Naive thymus-derived CD4-positive, alpha-beta T cell (primary cell): ENCODE measurements around the gene PCNX2. TPM values are rescaled to one million over a fixed set of nuclear protein-coding genes. Genes with fewer than 3 reads are reported as not detected.

ENCODE experiments used
- ATAC-seq: fragments of 150-1000 bp; cut with Tn5 transposase; 2 replicates; pipeline ENCODE4 v1.10.0; 2021; ENCODE audit warnings: mild to moderate bottlenecking, moderate library complexity
- CTCF ChIA-PET: fragments of 350-600 bp; sonication (Branson Sonifier 250); formaldehyde crosslinking; loops from one replicate; lab custom pipeline; 2021; ENCODE audit warnings: antibody characterized with exemption; lab: Charles Lee
- POLR2A ChIA-PET: fragments of 350-600 bp; sonication (Branson Sonifier 250); formaldehyde crosslinking; loops from one replicate; lab custom pipeline; 2021; ENCODE audit warnings: antibody characterized with exemption, inconsistent platforms; lab: Charles Lee
- DNase-seq, 9 donors: peaks; one replicate each; pipeline versions ENCODE4 v3.0.0 to v3.0.0-alpha.2; 2020 to 2022; ENCODE audit warnings: mixed read lengths in 1 of 9
- H3K27ac ChIP-seq: one replicate; pipeline ENCODE4 v1.7.0; 2013; ENCODE audit warnings: mild to moderate bottlenecking, low read depth, low read length, moderate library complexity
- H3K27me3 ChIP-seq, 2 donors: one replicate each; pipeline ENCODE4 v1.7.0; 2013; ENCODE audit warnings: low read length in 2 of 2, mild to moderate bottlenecking in 2 of 2, moderate library complexity in 2 of 2; ENCODE audit not compliant: control insufficient read depth in 2 of 2, insufficient read depth in 2 of 2
- H3K36me3 ChIP-seq, 3 experiments: 1 replicate in 2 of 3; 2 replicates in 1 of 3; pipeline ENCODE4 v1.7.0; 2013; ENCODE audit warnings: low read length in 3 of 3, mild to moderate bottlenecking in 3 of 3, moderate library complexity in 1 of 3; ENCODE audit not compliant: insufficient read depth in 3 of 3, control insufficient read depth in 2 of 3
- H3K4me1 ChIP-seq, 2 donors: one replicate each; pipeline ENCODE4 v1.7.0; 2013; ENCODE audit warnings: low read length in 2 of 2, mild to moderate bottlenecking in 2 of 2, moderate library complexity in 1 of 2; ENCODE audit not compliant: control insufficient read depth in 2 of 2, insufficient read depth in 2 of 2
- H3K4me3 ChIP-seq: 2 replicates; pipeline ENCODE4 v1.7.0; 2013; ENCODE audit warnings: mild to moderate bottlenecking, low read length
- H3K9me3 ChIP-seq, 3 experiments: 1 replicate in 2 of 3; 2 replicates in 1 of 3; pipeline ENCODE4 v1.7.0; 2013; ENCODE audit warnings: low read length in 3 of 3; ENCODE audit not compliant: control insufficient read depth in 2 of 3
- H3K27ac Mint-ChIP-seq, 9 donors: one replicate each; pipeline ENCODE4 v1.8.0; 2020 to 2022; ENCODE audit warnings: mixed read lengths in 9 of 9, mild to moderate bottlenecking in 8 of 9, moderate library complexity in 5 of 9, inconsistent platforms in 2 of 9
- H3K27me3 Mint-ChIP-seq, 5 donors: one replicate each; pipeline ENCODE4 v1.8.0; 2021 to 2022; ENCODE audit warnings: mixed read lengths in 5 of 5, mild to moderate bottlenecking in 1 of 5
- H3K36me3 Mint-ChIP-seq, 5 donors: one replicate each; pipeline ENCODE4 v1.8.0; 2020 to 2022; ENCODE audit warnings: mixed read lengths in 5 of 5, mild to moderate bottlenecking in 3 of 5, inconsistent platforms in 1 of 5
- H3K4me1 Mint-ChIP-seq, 7 donors: one replicate each; pipeline ENCODE4 v1.8.0; 2020 to 2022; ENCODE audit warnings: mixed read lengths in 7 of 7, mild to moderate bottlenecking in 3 of 7, inconsistent platforms in 1 of 7
- H3K4me3 Mint-ChIP-seq, 10 donors: one replicate each; pipeline ENCODE4 v1.8.0; 2020 to 2022; ENCODE audit warnings: mild to moderate bottlenecking in 10 of 10, mixed read lengths in 10 of 10, moderate library complexity in 6 of 10, inconsistent platforms in 2 of 10
- H3K9me3 Mint-ChIP-seq, 11 donors: one replicate each; pipeline ENCODE4 v1.8.0; 2020 to 2022; ENCODE audit warnings: mixed read lengths in 11 of 11, mild to moderate bottlenecking in 4 of 11, inconsistent platforms in 1 of 11, moderate library complexity in 1 of 11
- intact Hi-C, 2 donors: fragments of 100-400 bp; cut with micrococcal nuclease; formaldehyde crosslinking; loops; one replicate each; pipeline ENCODE4 v1.15.1; 2023
- polyA plus RNA-seq, 2 donors: library from polyadenylated mRNA; unstranded; fragments of 300-500 nt; fragmentation: Illumina TruSeq; gene quantifications; one replicate each; pipeline ENCODE4 v1.2.3, GENCODE V29; 2021
- total RNA-seq, 6 experiments: library from RNA in 5 of 6; stranded (reverse) in 5 of 6; gene quantifications; 1 replicate in 5 of 6; 2 replicates in 1 of 6; pipeline ENCODE4 v1.2.3 and lab custom pipeline; 2021 to 2026

PCNX2 gene
- total and polyA plus RNA-seq, 7 experiments from 2014 or later: 4.1 to 61.8 (median 45.1) TPM

- H3K4me3 Mint-ChIP-seq: no peak overlapping the region
- no peak for ATAC-seq
- H3K27ac ChIP-seq: no peak overlapping the region
- H3K36me3 Mint-ChIP-seq: peaks cover 11 to 46% (median 29%) of the 10 kb centered on the region in 5 donors
- no peaks in the 10 kb centered on the region for H3K27me3 Mint-ChIP-seq
- H3K4me1 ChIP-seq: no peaks in the 10 kb centered on the region
- intact Hi-C loops: loop anchor here in 1 of 2 donors (10.0 kb wide), 1 partner anchor 1382 kb away; no protein-coding TSS in a partner anchor
- H3K27me3 ChIP-seq: no peaks in the 10 kb centered on the region
- H3K9me3 ChIP-seq: no peaks in the 10 kb centered on the region
- H3K9me3 Mint-ChIP-seq: no peaks in the 10 kb centered on the region
- peaks cover 0 to 20% (median 0%) of the 10 kb centered on the region in 3 experiments for H3K36me3 ChIP-seq
- no peak for DNase-seq
- no peak overlapping the region for H3K4me3 ChIP-seq
- ChIA-PET CTCF (no interaction called here), POLR2A (no interaction called here)
- H3K4me1 Mint-ChIP-seq: peaks cover 0 to 15% (median 0%) of the 10 kb centered on the region in 7 donors
- H3K27ac Mint-ChIP-seq: no peak overlapping the region
These were observed 48.6 kb downstream of the PCNX2 start for GRCh38 chr1:233246965-233247364.

DNA sequence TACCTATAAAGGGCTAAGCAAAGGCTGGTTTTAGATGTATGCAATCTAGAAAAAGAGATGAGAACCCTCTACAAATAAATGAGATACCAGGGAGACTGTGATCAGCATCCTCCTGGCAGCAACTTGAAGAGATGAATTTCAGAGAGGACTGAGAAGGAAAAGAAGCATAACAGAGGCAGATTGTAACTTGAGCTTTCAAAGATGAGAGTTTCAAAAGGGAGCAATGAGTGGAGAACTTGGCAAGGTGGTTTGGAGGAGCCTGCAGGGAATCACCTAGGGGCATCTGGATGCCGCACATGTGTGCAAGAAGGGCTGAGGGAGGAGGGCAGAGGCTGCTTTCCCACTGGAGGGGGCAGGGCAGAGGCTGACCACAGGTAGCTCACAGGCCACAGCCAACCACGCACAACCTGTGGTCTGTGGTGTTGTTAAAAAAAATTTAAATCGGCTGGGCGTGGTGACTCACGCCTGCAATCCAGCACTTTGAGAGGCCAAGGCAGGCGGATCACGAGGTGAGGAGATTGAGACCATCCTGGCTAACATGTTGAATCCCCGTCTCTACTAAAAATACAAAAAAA is 50.2 kb downstream of the PCNX2 start:
- CTCF ChIA-PET: no interaction called here
- intact Hi-C loops: loop anchor here in 1 of 2 donors (10.0 kb wide), 1 partner anchor 1380 kb away; no protein-coding TSS in a partner anchor

GRCh38 chr1:233244183-233244582 is 51.3 kb downstream of the PCNX2 start:
- Histone ChIP-seq H3K27ac (no peak overlapping the region), H3K4me3 (no peak overlapping the region), H3K4me1 (no peaks in the 10 kb centered on the region), H3K9me3 (no peaks in the 10 kb centered on the region), H3K27me3 (no peaks in the 10 kb centered on the region), H3K36me3 (peaks cover 0 to under 1% (median 0%) of the 10 kb centered on the region in 3 experiments)
- Mint-ChIP-seq H3K4me3 (no peak overlapping the region), H3K27me3 (no peaks in the 10 kb centered on the region), H3K4me1 (peaks cover 0 to 19% (median 0%) of the 10 kb centered on the region in 7 donors), H3K36me3 (peaks cover 4 to 28% (median 18%) of the 10 kb centered on the region in 5 donors), H3K9me3 (no peaks in the 10 kb centered on the region), H3K27ac (no peak overlapping the region)
- ChIA-PET POLR2A (no interaction called here), CTCF (no interaction called here)
- ATAC-seq (no peak), DNase-seq (no peak)
- intact Hi-C loops: loop anchor here (5.0 to 10.0 kb wide), 2 partner anchors 1377 to 1379 kb away; no protein-coding TSS in a partner anchor

More for the DNA sequence above, 50.2 kb downstream of the PCNX2 start:
- Mint-ChIP-seq H3K27ac (peak overlapping the region in 1 of 9 donors; percentile 38), H3K9me3 (no peaks in the 10 kb centered on the region), H3K27me3 (no peaks in the 10 kb centered on the region), H3K4me3 (no peak overlapping the region), H3K4me1 (peaks cover 0 to 19% (median 0%) of the 10 kb centered on the region in 7 donors), H3K36me3 (peaks cover 11 to 36% (median 25%) of the 10 kb centered on the region in 5 donors)
- Histone ChIP-seq H3K4me1 (no peaks in the 10 kb centered on the region), H3K27me3 (no peaks in the 10 kb centered on the region), H3K9me3 (no peaks in the 10 kb centered on the region), H3K4me3 (no peak overlapping the region), H3K36me3 (peaks cover 0 to 9% (median 0%) of the 10 kb centered on the region in 3 experiments), H3K27ac (no peak overlapping the region)
- DNase-seq (no peak), ATAC-seq (no peak)
- POLR2A ChIA-PET: no interaction called here

GRCh38 chr1:233242827-233243483 is 52.6 kb downstream of the PCNX2 start:
- CTCF ChIA-PET: no interaction called here
- H3K4me3 Mint-ChIP-seq: no peak overlapping the region
- no peak overlapping the region for H3K27ac Mint-ChIP-seq
- POLR2A ChIA-PET: no interaction called here
- H3K27me3 ChIP-seq: no peaks in the 10 kb centered on the region
- peaks cover 0 to 19% (median 0%) of the 10 kb centered on the region in 7 donors for H3K4me1 Mint-ChIP-seq
- no peaks in the 10 kb centered on the region for H3K4me1 ChIP-seq
- H3K4me3 ChIP-seq: no peak overlapping the region
- intact Hi-C loops: loop anchor here (5.0 to 10.0 kb wide), 2 partner anchors 1376 to 1378 kb away; no protein-coding TSS in a partner anchor
- no peak for DNase-seq
- H3K27ac ChIP-seq: no peak overlapping the region
- H3K27me3 Mint-ChIP-seq: no peaks in the 10 kb centered on the region
- no peaks in the 10 kb centered on the region for H3K9me3 ChIP-seq
- no peaks in the 10 kb centered on the region for H3K9me3 Mint-ChIP-seq
- peaks cover 4 to 24% (median 11%) of the 10 kb centered on the region in 5 donors for H3K36me3 Mint-ChIP-seq
- no peaks in the 10 kb centered on the region for H3K36me3 ChIP-seq
- peak; percentile 45 for ATAC-seq

GRCh38 chr1:233241759-233242158 is 53.8 kb downstream of the PCNX2 start:
- ATAC-seq: no peak
- no peak for DNase-seq
- Histone ChIP-seq H3K36me3 (no peaks in the 10 kb centered on the region), H3K4me3 (no peak overlapping the region), H3K27me3 (no peaks in the 10 kb centered on the region), H3K9me3 (no peaks in the 10 kb centered on the region), H3K27ac (no peak overlapping the region), H3K4me1 (no peaks in the 10 kb centered on the region)
- POLR2A ChIA-PET: no interaction called here
- peaks cover 0 to 19% (median 0%) of the 10 kb centered on the region in 7 donors for H3K4me1 Mint-ChIP-seq
- peaks cover 4 to 21% (median 9%) of the 10 kb centered on the region in 5 donors for H3K36me3 Mint-ChIP-seq
- no peak overlapping the region for H3K27ac Mint-ChIP-seq
- intact Hi-C loops: loop anchor here (1.0 to 10.0 kb wide), 4 partner anchors 606 to 1377 kb away; partner anchors contain the start of gene SIPA1L2 (in 1 of the 2)
- H3K9me3 Mint-ChIP-seq: no peaks in the 10 kb centered on the region
- no peaks in the 10 kb centered on the region for H3K27me3 Mint-ChIP-seq
- CTCF ChIA-PET: no interaction called here
- H3K4me3 Mint-ChIP-seq: no peak overlapping the region

DNA sequence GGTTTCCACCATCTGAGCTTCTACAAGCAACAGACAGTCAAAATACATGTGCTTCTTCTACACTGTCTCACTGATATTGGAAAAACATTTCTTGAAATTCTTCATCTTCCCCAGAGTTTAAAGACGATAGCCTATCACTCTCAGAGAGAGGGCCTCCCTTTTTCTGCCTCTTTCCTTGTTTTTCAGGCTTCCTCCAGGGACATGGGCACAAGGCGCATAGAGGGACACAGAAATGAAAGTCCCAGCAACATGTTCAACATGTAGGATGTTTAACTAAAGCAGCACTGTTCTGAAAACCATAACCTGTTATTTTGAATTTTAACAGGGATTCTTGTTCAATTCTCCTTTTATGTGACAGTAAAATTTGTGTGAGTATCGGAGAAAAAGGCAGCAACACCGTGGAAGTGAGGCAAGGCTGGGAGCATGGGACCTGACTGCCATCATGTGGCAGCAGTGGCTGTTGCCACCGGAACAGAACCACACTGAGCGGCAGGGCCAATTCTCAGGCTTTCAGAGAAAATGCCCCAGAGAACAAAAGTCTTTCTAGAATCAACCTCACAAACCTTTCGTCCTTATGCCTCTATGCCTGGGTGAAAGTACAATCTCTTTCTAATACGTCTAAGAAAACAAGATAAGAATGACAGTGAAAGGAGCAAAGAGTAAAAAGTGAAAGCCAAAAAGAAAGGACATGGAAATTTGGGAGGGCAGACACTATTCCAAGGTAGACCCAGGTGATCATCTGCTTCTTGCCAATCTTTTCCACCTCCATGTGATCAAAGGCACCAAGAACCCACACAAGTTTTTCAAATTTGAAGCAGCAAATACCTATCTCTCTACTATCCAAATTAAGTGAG is 54.5 kb downstream of the PCNX2 start:
- ChIA-PET CTCF (no interaction called here), POLR2A (no interaction called here)
- no peak overlapping the region for H3K4me3 ChIP-seq
- Mint-ChIP-seq H3K9me3 (no peaks in the 10 kb centered on the region), H3K4me3 (no peak overlapping the region), H3K36me3 (peaks cover 4 to 25% (median 10%) of the 10 kb centered on the region in 5 donors), H3K4me1 (peaks cover 0 to 19% (median 0%) of the 10 kb centered on the region in 7 donors), H3K27ac (no peak overlapping the region), H3K27me3 (no peaks in the 10 kb centered on the region)
- H3K27me3 ChIP-seq: no peaks in the 10 kb centered on the region
- no peak overlapping the region for H3K27ac ChIP-seq
- peaks cover 0 to 3% (median 0%) of the 10 kb centered on the region in 3 experiments for H3K36me3 ChIP-seq
- no peaks in the 10 kb centered on the region for H3K9me3 ChIP-seq
- DNase-seq (peak in 4 of 9 donors; percentile 17 to 33 (median 22)), ATAC-seq (peak; percentile 69)
- H3K4me1 ChIP-seq: no peaks in the 10 kb centered on the region
- intact Hi-C loops: loop anchor here (1.0 to 10.0 kb wide), 4 partner anchors 606 to 1376 kb away; partner anchors contain the start of gene SIPA1L2 (in 1 of the 2)
